GM04504 (cell line): ENCODE measurements around the gene RSPO1.
"Not testable (repeated sequence)": the region's sequence is repeated elsewhere in the genome, so short reads cannot be mapped to it uniquely, and the experiment has no call there.

Source experiments
- DNase-seq: peaks from one replicate; pipeline ENCODE4 v3.0.0-alpha.2; 2012; ENCODE audit warnings: low read depth

RSPO1 gene

GRCh38 chr1:37634244-37634991 is at the start of gene RSPO1:
Gene RSPO1 (minus strand): TSS chr1:37634892. CDS start chr1:37629661, 5,231 bp downstream.
- DNase-seq, result no peak

GRCh38 chr1:37684182-37684581 is 49.5 kb upstream of the RSPO1 start:
- not testable (repeated sequence) for DNase-seq

GRCh38 chr1:37682334-37682987 is 47.8 kb upstream of the RSPO1 start:
- no peak for DNase-seq

GRCh38 chr1:37680933-37681332 is 46.2 kb upstream of the RSPO1 start:
- DNase-seq, result no peak

GRCh38 chr1:37677808-37678207 is 43.1 kb upstream of the RSPO1 start:
- no peak for DNase-seq

GRCh38 chr1:37677143-37677439 is 42.4 kb upstream of the RSPO1 start:
- no peak for DNase-seq

- DNase-seq, result peak; percentile 44
Observed at GRCh38 chr1:37676281-37677142, 41.8 kb upstream of the RSPO1 start.

- DNase-seq, result no peak
Observed at GRCh38 chr1:37673920-37674319, 39.2 kb upstream of the RSPO1 start.

- DNase-seq, result no peak
Observed at GRCh38 chr1:37672136-37672870, 37.6 kb upstream of the RSPO1 start.

GRCh38 chr1:37671261-37671660 is 36.6 kb upstream of the RSPO1 start:
- DNase-seq, result no peak

- no peak for DNase-seq
Observed at GRCh38 chr1:37670133-37670532, 35.4 kb upstream of the RSPO1 start.

GRCh38 chr1:37667023-37667671 is 32.5 kb upstream of the RSPO1 start:
- DNase-seq, result peak; percentile 74

GRCh38 chr1:37666241-37666867 is 31.7 kb upstream of the RSPO1 start:
- DNase-seq, result no peak

- no peak for DNase-seq
Observed at GRCh38 chr1:37663426-37664000, 28.8 kb upstream of the RSPO1 start.

- no peak for DNase-seq
Observed at GRCh38 chr1:37662031-37662755, 27.5 kb upstream of the RSPO1 start.

- no peak for DNase-seq
Observed at GRCh38 chr1:37661401-37661800, 26.7 kb upstream of the RSPO1 start.

GRCh38 chr1:37660664-37661063 is 26.0 kb upstream of the RSPO1 start:
- no peak for DNase-seq

- DNase-seq, result no peak
Observed at GRCh38 chr1:37658486-37658885, 23.8 kb upstream of the RSPO1 start.

GRCh38 chr1:37657620-37658412 is 23.1 kb upstream of the RSPO1 start:
- no peak for DNase-seq
